Ishikawa (cell line): ENCODE measurements around the gene DIAPH3.

Source experiments
- CEBPB ChIP-seq: IDR thresholded peaks from 2 replicates; pipeline ENCODE4 v1.6.1; 2012
- CREB1 ChIP-seq: IDR thresholded peaks from 2 replicates; pipeline ENCODE4 v1.6.1; 2012; ENCODE audit warnings: low read depth
- EP300 ChIP-seq: IDR thresholded peaks from 2 replicates; pipeline ENCODE4 v1.6.1; 2012; ENCODE audit warnings: borderline replicate concordance
- FOXM1 ChIP-seq: IDR thresholded peaks from 2 replicates; pipeline ENCODE4 v1.6.1; 2012; ENCODE audit warnings: low read depth, borderline replicate concordance
- RAD21 ChIP-seq: IDR thresholded peaks from 2 replicates; pipeline ENCODE4 v1.6.1; 2012; ENCODE audit warnings: low read depth
- REST ChIP-seq: IDR thresholded peaks from 2 replicates; pipeline ENCODE4 v1.6.1; 2012; ENCODE audit warnings: low read depth, mild to moderate bottlenecking
- TEAD4 ChIP-seq: IDR thresholded peaks from 2 replicates; pipeline ENCODE4 v1.6.1; 2012
- YY1 ChIP-seq: IDR thresholded peaks from 2 replicates; pipeline ENCODE4 v1.6.1; 2012; ENCODE audit warnings: low read depth
- ZBTB7A ChIP-seq: IDR thresholded peaks from 2 replicates; pipeline ENCODE4 v1.6.1; 2012; ENCODE audit warnings: low read depth

- TF ChIP-seq CREB1 (no peak), REST (no peak), TEAD4 (no peak), ZBTB7A (no peak), EP300 (no peak), RAD21 (no peak), CEBPB (no peak), FOXM1 (no peak), YY1 (no peak)
Measured at GRCh38 chr13:60051754-60052285, 111.9 kb downstream of the DIAPH3 start.
